ENCODE results near the gene ARRB1. TPM values are rescaled to one million over a fixed set of nuclear protein-coding genes. Genes with fewer than 3 reads are reported as not detected.
"Not testable (repeated sequence)": the region's sequence is repeated elsewhere in the genome, so short reads cannot be mapped to it uniquely, and the experiment has no call there.

The ARRB1 gene
- total RNA-seq, 1 donor from 2014 or later, result 38.0 TPM

DNA sequence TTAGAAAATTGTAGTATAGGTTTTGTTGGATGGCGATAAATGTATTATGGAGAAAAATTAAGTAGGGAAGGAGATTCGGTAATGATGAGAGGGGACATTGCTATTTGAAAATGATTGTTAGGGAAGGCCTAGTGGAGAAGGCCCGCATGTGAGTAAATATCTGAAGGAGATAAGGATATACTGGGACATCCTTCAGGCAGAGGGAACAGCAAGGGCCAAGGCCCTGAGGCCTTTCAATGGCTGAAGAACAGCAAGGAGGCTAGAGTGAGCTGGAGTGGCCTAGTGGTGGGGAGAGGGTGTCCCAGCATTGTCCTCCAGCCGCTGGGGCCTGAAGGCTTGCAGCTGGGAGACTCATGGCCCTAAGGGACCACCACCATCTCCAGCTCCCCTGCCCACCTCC lies 23.2 kb upstream of the ARRB1 start:
- peaks cover 2% of the 10 kb centered on the region for H3K27me3 Mint-ChIP-seq (ENCODE audit: unreplicated experiment)
- H3K4me1 Mint-ChIP-seq (ENCODE audit: low read depth, unreplicated experiment), result peaks cover 1% of the 10 kb centered on the region
- H3K9me3 Mint-ChIP-seq (ENCODE audit: unreplicated experiment), result peaks cover 1% of the 10 kb centered on the region
- DNase-seq, result no peak
- H3K4me3 Mint-ChIP-seq (ENCODE audit: unreplicated experiment), result no peak overlapping the region
- H3K36me3 Mint-ChIP-seq (ENCODE audit: unreplicated experiment), result peaks cover 4% of the 10 kb centered on the region
- no peak for TF ChIP-seq CTCF (IDR thresholded peaks at IDR 0.05; ENCODE audit: partially characterized antibody, unreplicated experiment)
- H3K27ac Mint-ChIP-seq (ENCODE audit: unreplicated experiment), result no peak overlapping the region

DNA sequence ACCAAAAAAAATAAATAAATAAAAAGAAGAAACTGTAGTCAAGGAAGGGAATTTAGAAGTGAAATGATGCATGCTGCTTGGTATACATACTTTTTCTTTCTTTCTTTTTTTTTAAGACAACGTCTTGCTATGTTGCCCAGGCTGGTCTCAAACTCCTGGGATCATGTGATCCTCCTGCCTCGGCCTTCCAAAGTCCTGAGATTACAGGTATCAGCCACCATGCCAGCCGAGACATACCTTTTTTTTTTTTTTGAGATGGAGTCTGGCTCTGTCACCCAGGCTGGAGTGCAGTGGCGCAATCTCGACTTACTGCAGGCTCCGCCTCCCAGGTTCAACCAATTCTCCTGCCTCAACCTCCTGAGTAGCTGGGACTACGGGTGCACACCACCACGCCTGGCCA lies 21.7 kb upstream of the ARRB1 start:
- Mint-ChIP-seq H3K9me3 (ENCODE audit: unreplicated experiment) (peaks cover 1% of the 10 kb centered on the region), H3K4me1 (ENCODE audit: low read depth, unreplicated experiment) (peaks cover 1% of the 10 kb centered on the region), H3K27me3 (ENCODE audit: unreplicated experiment) (peaks cover 2% of the 10 kb centered on the region), H3K36me3 (ENCODE audit: unreplicated experiment) (peaks cover 4% of the 10 kb centered on the region), H3K27ac (ENCODE audit: unreplicated experiment) (no peak overlapping the region), H3K4me3 (ENCODE audit: unreplicated experiment) (no peak overlapping the region)
- no peak for DNase-seq
- no peak for TF ChIP-seq CTCF (IDR thresholded peaks at IDR 0.05; ENCODE audit: partially characterized antibody, unreplicated experiment)

DNA sequence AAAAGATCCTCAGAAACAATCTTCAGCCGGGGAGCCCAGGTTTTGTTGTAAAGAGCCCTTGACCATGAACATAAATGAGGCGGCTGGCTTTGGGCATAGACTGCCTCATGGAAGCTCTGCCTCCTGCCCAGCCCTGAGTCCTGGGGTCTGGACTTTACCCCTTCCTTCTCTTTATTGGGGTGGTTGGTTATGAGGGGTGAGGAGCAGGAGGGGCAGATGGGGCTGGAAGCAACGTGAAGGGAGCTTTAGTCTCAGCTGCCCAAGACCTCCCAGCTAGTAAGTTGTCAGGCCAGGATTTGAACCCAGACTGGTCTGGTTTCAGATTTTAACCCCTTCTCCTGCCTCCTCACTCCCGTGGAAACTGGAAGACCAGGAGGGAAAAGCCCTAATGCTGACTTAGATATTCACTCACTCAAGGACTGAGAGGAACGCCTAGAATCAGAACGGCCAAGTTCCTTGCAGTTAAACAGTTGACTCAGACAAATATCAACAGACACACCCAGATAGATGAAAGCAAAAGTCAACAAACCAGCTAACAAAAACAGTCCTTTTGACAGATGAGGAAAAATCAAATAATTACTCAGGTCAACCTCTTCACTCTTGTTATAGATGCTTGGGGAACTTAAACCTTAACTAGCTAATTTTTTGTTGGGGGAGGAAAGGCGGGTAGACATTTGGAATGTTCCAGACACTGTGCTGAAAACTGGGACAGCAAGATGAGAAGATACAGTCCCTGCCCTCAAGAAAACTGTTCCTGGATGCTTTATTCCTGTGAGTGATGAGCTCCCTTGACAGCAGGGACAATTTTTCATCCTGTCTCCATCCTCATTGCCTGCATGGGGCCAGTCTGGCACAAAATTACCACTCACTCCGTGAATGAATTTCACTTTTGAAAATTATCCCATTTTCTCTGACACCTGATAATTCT lies 20.8 kb upstream of the ARRB1 start:
- Mint-ChIP-seq H3K27me3 (ENCODE audit: unreplicated experiment) (peaks cover 2% of the 10 kb centered on the region), H3K4me1 (ENCODE audit: low read depth, unreplicated experiment) (peaks cover 1% of the 10 kb centered on the region), H3K9me3 (ENCODE audit: unreplicated experiment) (peaks cover 1% of the 10 kb centered on the region), H3K36me3 (ENCODE audit: unreplicated experiment) (peaks cover 4% of the 10 kb centered on the region), H3K4me3 (ENCODE audit: unreplicated experiment) (no peak overlapping the region), H3K27ac (ENCODE audit: unreplicated experiment) (no peak overlapping the region)
- no peak for DNase-seq
- TF ChIP-seq CTCF (IDR thresholded peaks at IDR 0.05; ENCODE audit: partially characterized antibody, unreplicated experiment), result no peak

DNA sequence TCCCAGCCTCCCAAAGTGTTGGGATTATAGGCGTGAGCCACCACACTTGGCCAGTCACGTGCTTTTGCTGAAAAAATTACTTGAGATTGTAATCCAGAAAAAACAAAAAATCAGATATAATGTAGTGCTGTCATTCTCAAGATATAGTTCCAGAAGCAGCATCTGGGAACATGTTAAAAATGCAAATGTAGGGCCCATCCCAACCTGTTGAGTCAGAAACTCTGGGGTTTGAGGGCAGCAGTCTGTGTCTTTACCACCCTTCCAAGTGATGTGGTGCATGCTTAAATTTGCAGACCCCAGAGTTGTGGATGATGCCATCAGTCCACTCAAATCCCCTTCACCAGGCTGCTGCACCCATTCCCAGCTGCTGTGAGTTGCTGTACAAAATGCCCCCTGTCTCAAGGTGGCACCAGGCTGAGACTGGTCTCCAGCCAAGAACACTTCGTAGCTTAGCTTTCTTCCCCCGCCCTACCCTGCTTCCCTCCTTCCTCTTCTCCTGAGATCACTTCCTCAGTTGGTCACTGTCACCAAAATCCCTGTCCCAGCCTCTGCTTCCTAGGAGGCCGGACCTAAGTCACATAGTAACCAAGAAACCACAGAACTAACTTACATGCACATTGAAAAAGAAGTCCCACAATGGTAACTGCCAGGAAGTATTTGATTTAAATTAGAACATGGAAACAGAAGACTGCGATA lies 18.2 kb upstream of the ARRB1 start:
- no peaks in the 10 kb centered on the region for H3K4me1 Mint-ChIP-seq (ENCODE audit: low read depth, unreplicated experiment)
- H3K27me3 Mint-ChIP-seq (ENCODE audit: unreplicated experiment), result no peaks in the 10 kb centered on the region
- peaks cover 4% of the 10 kb centered on the region for H3K36me3 Mint-ChIP-seq (ENCODE audit: unreplicated experiment)
- H3K27ac Mint-ChIP-seq (ENCODE audit: unreplicated experiment), result no peak overlapping the region
- no peak for DNase-seq
- peaks cover 1% of the 10 kb centered on the region for H3K9me3 Mint-ChIP-seq (ENCODE audit: unreplicated experiment)
- TF ChIP-seq CTCF (IDR thresholded peaks at IDR 0.05; ENCODE audit: partially characterized antibody, unreplicated experiment), result no peak
- no peak overlapping the region for H3K4me3 Mint-ChIP-seq (ENCODE audit: unreplicated experiment)

DNA sequence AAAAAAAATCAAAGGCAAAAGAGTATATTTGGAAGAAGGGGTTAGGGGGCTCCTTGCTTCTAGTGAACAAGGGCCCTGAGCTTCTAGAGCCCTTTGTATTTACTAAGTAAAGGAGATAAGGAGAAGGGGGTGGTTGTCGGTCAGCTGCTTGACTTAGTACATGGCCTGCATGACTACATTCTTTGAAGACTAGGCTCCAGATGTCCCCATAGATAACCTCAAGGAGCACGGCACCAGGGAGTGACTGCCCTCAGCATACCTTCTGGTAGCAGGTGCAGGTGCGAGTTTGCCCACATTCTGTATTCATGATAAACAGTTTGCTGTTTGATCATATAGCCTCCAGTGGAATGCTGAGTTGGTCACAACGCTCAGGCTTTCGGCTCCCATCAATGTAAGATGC lies 15.4 kb upstream of the ARRB1 start:
- H3K9me3 Mint-ChIP-seq (ENCODE audit: unreplicated experiment); DNase-seq; H3K4me3 Mint-ChIP-seq (ENCODE audit: unreplicated experiment); H3K27me3 Mint-ChIP-seq (ENCODE audit: unreplicated experiment); H3K27ac Mint-ChIP-seq (ENCODE audit: unreplicated experiment); H3K36me3 Mint-ChIP-seq (ENCODE audit: unreplicated experiment); H3K4me1 Mint-ChIP-seq (ENCODE audit: low read depth, unreplicated experiment): not testable (repeated sequence)

Data from glutamatergic neuron (in vitro differentiated cells).